CD4-positive, alpha-beta T cell treated with Interferon gamma for 1 hour (primary cell): Measurements from ENCODE around the gene NDUFC2.
"Not testable (repeated sequence)": the region's sequence is repeated elsewhere in the genome, so short reads cannot be mapped to it uniquely, and the experiment has no call there.

Experiments used
- DNase-seq: peaks from one replicate; pipeline ENCODE4 v3.0.0-alpha.2; 2020

Gene NDUFC2

DNA sequence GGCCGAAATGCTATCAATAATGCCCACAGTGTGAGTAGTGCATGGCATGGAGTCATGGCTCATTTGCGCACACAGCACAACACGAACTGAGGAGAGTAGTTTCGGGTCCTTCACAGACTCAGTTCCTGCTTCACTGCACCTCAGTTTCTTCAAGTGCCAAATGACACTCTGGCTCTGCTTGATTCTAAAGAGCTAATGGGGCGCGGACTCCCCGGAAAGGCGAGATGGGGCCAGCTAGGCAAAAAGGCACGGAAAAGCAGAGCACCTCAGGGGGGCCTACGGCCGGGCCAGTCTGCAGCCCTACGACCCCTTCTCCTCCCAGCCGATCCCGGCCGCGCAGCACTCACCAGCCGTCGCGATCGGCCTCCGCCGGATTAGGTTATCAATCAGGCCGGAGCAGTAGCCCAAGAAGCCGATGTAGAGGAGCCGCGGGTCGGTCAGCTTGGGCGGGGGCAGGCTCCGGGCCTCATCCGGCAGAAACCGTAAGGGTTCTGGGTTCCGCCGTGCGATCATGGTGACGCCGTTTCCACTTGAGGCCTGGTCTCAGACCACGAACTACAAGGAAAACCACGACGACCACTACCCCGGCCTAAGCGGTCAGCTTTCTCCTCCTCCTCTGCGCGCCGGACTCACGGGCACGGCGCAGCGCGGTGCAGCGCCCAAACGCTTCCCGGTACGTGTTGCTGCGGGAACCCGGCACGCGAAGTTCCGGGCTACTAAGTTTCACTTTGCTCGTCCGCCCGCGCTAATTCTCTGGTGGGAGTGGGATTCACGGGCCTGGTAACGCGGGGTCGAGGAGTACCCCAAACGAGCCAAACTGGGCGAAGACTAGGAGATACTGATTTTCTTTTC is at the start of gene NDUFC2:
Gene NDUFC2, minus strand, starts transcription at position 631 of the 852 bp plus-strand sequence. Its CDS starts 118 bp downstream, at position 513.
- DNase-seq, result peak; percentile 55

DNA sequence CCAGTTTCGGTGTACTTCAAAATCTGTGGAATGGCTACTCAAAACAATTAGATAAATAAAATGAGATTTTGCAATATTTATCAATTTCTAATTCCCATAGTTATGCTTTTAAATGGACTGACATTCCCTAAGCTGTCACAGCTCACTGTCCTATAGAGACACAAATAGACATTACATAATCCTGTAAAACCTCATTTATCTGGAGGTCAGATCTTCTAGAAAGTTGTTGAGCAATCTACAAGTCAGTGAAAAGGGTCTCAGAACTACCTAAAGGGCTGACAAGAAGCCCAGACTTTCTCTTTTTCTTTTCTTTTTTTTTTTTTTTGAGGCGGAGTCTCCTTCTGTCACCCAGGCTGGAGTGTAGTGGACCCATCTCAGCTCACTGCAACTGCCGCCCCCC is 47.7 kb upstream of the NDUFC2 start:
- DNase-seq, result no peak

DNA sequence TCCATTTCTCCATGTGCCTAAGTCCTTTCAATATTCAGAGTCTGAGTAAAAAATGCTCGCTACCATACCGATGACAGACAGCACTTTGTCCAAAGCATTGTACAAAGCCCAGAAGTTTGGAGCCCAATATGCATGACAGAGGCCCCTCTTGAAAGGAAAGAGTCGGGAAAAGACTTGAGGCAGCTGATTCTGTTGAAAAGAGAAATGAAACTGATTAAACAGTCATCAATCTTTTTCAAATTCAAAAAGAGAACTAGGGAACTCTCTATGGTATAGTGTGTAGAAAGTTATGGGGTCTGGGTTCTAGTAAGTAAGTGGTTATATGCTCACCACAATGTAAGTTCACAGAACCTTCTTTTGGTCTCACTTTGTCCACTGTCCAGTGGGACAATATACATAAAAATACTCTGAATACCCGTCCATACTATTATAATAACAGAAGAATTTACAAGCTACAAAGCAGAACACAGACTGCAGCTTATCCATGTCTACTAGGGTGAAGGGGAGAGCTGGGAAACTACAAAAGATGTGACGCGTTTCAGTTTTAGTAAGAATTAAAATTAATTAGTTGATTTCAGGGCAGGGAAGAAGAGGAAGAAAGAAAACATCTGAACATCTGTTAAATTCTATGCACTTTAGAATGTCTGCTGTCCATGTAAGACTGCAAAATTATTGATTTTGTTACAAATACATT is 33.1 kb upstream of the NDUFC2 start:
- DNase-seq, result no peak

DNA sequence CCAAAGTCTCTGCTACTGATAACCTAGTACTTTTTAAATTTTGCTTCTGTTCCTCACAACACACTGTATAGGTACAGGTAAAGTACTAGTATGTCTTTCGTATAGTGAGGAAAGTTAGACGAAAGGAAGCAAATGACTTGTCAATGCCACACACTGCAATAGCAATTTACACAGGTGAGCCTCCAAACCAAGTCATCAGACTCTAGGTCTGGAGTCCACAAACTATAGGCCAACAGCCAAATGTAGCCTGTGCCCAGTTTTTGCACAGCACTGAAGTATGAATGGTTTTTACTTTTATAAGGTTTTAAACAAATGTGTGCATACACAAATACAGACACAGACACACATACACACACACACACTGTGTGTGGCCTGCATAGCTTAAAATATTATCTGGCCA is 31.6 kb upstream of the NDUFC2 start:
- DNase-seq, result no peak

DNA sequence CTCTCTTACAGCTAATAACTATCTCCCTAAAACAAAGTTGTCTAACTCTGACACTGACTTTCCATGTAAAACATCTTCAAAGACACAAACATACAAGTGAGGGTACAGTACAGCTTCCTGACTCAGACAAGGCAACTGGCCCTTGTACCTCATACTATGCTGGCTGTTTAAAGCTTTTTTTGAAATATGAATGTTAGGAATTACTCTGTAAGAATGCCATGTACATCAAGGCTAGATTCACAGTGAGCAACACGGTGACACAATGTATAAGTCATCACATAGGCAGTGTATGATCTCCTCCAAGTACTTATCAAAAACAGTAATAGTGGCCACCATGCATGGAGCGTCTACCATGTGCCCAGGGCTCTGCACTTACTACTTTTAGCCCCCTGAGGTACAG is 31.2 kb upstream of the NDUFC2 start:
- DNase-seq, result no peak

DNA sequence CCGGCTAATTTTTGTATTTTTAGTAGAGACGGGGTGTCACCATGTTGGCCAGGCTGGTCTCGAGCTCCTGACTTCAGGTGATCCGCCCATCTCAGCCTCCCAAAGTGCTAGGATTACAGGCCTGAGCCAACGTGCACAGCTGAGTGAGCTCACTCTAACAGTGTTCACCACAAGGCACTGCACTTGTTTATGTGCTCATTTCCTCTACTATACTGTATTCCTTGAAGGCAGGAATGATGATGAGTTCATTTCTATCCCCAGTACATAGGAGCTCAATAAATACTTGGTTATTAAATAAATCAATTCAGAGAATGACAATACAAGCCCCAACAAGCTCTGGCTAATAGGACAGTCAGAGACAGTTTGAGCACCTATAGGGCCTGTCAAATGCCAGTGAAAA is 30.7 kb upstream of the NDUFC2 start:
- DNase-seq, result no peak

DNA sequence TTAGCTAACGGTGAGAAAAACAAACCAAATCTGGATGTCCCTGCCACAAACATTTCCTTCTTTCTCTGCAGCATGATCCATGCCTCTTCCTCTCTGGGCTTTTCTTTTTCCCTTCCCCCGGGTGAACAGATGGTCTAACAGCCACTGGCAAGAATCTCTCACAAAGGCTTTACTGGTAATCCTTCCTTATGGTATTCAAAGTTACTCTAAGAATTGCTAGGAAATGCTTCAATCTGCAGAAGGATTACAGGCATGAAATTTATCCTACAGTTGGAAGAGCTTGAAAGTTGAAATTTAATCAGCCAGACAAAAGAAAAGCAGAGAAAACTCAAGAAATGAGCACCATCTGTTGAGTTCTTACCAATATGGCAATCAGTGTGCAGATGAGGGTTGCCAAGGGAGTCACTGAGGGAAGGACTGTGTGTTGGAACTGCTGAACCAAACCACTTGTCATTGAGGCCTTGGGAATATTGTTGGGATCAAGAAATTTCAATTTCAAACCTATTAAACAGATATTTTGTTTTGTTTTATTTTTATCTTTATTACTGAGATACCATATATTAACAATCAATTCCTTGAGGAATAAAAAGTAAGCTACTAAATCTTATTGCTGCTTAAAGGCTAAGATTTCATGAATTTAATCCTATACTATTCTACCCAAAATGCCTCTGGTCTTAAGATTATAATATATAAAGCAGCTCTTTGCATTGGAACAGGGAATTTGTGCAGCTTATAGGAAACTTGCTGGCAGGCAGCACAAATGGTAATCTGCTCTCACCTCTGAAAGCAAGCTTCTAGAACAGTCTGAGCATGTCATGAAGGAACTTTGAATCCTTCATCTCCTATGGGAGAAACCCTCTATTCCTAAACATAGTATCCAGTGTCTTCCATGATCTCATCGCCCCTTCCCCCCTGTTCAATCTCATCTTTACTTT is 29.7 kb upstream of the NDUFC2 start:
- no peak for DNase-seq

DNA sequence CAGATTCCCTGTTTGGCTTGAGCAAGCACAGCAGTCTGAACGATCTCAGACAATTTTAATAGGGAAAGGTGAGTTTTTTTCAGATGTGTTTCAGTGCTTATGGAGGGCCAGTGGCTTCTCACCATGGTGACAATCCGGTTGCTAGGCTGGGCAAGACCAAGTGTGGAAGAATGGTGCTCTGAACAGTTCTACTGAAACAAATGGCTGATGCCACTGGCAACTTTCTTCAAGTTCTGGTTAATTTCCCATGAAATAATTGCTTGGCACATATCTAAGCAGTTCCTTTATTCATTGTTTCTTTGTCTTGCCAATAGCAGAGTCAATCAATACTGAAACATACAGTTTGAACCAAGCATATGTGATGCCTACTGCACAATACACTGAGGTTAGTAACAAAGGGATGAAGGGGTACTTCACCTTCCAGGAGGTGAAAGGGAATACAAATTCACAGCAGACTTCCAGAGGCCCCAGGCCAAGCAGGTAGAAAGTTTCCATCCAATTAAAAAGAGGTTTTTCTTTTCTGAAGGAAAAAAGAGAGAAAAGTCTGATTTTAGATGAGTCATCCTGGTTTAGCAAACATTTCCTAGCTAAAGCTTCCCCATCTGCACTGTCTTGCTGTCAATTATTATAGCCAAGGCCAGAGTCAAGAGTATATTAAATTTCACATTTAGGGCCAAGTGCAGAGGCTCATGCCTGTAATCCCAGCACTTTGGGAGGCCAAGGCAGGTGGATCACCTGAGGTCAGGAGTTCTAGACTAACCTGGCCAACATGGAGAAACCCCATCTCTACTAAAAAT is 21.2 kb upstream of the NDUFC2 start:
- DNase-seq, result no peak

DNA sequence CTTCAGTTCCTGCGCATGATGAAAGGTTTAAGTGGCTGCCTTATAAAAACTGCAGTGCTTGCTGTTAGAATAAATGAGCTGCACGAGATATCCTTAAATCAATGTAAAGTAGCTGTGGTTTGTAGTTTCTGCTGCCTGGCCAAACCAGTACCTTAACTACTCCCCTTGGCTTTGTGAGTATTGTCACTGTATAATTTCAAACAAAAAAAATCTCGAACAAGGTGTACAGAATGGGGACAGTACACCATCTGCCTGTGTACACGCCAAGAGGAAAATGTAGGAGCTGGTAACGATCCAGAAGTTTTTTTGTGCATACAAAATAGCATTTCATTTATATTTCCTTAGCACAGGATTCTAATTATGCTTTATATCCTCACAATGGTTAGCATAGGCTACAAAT is 20.6 kb upstream of the NDUFC2 start:
- no peak for DNase-seq

DNA sequence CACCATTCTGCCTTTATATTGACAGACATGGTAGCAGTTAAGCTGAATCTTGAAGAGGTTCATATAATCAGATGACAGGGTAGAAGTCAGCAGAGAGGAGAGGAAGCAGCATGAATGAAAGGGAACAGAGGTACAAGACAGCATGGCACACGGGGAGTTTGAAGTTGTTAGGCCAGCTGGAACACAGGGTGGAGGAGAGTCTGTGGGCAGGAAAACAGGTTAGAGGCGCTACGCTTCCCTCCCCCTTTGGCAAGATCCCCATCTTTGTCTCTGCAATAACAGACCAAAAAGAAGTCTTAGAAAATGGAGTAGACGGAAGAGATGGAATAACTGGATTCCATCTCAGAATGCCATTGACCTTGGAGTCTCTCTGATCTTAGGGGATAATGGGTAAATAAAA is 20.0 kb upstream of the NDUFC2 start:
- no peak for DNase-seq

DNA sequence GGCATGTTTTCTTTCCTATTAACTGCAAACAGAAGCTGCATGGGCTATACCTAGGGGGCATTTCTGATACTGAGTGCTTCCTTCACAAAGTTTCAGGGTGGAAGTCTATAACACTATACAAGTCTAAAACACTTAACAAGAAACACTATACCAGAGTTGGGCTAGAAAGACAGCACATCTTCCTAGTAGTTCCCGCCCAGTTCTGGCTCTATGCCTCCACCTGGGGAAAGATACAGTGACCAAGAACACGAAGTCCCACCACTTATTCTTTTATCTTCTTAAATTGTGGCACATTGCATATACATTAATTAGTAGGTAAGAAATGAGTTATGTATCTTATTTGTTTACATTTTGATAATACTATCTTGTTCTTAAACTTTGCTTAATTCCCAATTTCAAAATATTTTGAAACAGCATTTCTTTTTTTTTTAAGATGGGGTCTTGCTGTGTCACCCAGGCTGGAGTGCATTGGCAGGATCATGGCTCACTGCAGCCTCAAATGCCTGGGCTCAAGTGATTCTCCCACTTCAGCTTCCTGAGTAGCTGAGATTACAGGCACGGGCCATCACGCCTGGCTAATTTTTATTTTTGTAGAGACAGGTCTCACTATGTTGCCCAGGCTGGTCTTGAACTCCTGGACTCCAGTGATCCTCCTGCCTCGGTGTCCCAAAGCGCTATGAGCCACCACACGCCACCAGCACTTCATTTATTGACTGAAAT is 18.2 kb upstream of the NDUFC2 start:
- no peak for DNase-seq

DNA sequence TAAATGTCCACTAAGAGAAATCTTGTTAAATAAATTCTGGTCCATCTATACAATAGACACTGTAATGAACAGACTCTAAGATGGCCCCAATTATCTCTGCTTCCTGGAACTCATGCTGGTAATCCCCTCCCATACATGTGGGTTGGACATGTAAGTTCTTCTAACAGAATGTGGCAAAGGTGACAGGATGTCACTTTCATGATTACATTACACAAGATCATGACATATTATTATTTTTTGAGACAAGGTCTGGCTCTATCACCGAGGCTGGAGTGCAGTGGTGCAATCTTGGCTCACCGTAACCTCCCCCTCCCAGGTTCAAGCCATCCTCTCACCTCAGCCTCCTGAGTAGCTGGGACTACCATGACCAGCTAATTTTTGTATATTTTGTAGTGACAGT is 14.6 kb upstream of the NDUFC2 start:
- DNase-seq, result no peak

DNA sequence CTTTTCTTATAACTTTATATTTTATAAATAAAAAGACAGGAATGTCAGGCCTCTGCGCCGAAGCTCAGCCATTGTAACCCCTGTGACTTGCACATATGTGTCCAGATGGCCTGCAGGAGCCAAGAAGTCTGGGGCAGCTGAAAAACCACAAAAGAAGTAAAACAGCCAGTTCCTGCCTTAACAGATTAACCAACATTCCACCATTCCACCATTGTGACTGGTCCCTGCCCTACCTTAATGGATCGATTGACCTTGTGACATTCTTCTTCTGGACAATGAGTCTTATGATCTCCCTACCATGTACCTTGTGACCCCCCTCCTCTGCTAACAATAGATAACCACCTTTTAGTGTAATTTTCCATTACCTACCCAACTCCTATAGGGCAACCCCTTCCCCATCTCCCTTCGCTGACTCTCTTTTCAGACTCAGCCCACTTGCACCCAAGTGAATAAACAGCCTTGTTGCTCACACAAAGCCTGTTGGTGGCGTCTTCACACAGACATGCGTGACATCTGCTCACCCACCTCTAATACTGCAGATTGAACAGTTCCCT is 6.9 kb upstream of the NDUFC2 start:
- DNase-seq, result not testable (repeated sequence)

DNA sequence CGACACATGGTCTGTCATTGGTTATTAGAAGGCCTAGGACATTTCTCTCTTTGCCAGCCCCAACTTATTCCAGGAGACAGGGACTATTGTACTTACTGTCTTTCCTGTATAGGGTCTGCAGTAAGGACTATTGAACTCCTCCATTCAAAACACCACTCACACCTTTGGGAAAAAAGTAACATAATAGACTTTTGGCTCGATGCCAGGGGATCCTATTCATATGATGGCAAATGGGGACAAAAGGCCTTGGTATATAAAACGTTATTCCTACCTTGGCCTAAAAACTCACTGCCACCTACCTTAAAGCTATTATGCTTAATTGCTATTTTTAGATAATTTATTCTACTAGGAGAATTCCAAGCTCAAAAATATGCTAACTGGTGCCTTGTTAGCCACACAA is 6.3 kb upstream of the NDUFC2 start:
- DNase-seq, result no peak

DNA sequence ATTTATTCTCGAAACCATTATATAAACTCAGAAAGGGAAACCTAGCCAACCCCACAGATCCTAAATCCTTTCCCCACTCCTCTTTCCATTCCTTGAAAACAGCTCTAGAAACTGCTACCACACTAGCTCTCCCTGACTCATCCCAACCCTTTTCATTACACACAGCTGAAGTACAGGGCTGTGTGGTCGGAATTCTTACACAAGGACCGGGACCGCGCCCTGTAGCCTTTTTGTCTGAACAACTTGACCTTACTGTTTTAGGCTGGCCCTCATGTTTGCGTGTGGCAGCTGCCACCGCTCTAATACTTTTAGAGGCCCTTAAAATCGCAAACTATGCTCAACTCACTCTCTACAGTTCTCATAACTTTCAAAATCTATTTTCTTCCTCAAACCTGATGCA is 4.8 kb upstream of the NDUFC2 start:
- DNase-seq, result not testable (repeated sequence)

DNA sequence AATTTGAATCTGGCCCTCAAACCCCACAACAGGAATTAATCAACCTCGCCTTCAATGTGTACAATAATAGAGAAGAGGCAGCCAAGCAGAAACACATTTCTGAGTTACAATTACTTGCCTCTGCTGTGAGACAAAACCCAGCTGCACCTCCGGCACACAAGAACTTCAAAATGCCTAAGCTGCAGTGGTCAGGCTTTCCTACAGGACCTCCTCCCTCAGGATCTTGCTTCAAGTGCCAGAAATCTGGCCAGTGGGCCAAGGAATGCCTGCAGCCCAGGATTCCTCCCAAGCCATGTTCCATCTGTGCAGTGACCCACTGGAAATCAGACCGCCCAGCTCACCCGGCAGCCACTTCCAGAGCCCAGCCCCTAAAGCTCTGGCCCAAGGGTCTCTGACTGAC is 3.4 kb upstream of the NDUFC2 start:
- no peak for DNase-seq

DNA sequence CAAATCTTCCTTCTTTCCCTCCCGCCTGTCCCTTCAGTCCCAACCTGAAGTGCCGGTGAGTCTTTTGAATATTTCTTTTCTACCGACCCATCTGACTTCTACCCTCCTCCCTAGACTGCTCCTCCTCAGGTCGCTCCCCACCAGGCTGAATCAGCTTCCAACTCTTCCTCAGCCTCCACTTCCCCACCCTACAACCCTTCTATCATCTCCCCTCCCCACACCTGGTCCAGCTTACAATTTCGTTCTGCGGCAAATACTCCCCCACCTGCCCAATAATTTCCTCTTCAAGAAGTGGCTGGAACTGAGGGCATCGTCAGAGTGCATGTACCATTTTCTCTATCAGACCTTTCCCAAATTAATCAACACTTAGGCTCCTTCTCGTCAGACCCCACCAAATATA is 2.5 kb upstream of the NDUFC2 start:
- DNase-seq, result no peak

DNA sequence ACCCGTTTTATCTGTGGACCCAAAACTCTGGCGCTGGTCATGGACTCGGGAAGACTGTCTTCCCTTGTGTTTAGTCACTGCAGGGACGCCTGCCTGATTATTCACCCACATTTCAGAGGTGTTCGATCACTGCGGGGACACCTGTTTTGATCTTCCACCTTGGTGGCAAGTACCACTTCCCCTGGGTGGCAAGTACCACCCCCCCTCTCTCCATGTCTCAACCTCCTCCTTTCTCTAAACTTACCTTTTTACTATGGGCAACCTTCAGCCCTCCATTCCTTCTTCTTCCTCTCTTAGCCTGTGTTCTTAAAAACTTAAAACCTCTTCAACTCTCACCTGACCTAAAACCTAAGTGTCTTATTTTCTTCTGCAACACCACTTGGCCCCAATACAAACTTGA is 1.9 kb upstream of the NDUFC2 start:
- no peak for DNase-seq

DNA sequence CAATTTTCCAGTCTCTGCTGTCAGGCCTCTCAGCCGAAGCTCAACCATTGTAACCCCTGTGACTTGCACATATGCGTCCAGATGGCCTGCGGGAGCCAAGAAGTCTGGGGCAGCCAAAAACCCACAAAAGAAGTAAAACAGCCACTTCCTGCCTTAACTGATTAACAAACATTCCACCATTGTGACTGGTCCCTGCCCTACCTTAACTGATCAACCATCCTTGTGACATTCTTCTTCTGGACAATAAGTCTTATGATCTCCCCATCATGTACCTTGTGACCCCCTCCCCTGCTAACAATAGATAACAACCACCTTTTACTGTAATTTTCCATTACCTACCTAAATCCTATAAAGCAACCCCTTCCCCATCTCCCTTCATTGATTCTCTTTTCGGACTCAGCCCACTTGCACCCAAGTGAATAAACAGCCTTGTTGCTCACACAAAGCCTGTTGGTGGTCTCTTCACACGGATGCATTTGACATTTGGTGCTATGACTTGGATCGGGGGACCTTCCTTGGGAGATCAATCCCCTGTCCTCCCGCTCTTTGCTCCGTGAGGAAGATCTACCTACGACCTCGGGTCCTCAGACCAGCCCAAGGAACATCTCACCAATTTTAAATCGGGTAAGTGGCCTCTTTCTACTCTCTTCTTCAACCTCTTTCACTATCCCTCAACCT is 1.3 kb upstream of the NDUFC2 start:
- DNase-seq, result no peak

DNA sequence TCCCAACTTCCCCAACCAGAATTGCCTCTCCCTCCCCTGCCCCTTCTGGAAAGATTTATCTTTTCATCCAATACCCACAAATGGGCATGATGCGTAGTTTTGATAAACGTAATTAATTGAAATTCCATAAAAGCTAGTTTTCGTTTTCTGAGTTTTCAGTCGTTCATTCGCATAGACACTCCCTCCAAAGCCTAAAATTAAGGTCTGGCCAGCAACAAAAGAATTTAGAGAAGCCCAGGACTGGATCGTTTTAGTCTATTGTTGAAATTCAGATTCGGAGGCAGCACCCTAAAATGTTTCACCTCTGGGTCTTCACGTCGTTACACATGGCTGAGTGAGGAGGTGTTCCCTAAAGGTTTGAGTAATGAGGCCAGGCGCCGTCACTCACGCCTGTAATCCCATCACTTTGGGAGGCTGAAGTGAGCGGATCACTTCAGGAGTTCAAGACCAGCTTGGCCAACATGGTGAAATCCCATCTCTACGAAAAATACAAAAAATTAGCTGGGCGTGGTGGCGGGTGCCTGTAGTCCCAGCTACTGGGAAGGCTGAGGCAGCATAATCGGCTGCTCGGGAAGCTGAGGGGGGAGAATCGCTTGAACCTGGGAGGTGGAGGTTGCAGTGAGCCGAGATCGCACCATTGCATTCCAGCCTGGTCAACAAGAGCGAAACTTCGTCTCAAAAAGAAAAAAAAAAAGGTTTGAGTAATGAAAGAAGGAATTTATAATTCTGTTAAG is 589 bp upstream of the NDUFC2 start:
- DNase-seq, result no peak
